H54 (cell line): Measurements from ENCODE around the gene PPIA.

ENCODE experiments used
- DNase-seq: peaks from one replicate; pipeline ENCODE4 v3.0.0; 2011; ENCODE audit warnings: low spot score, mixed read lengths; ENCODE audit not compliant: insufficient read length
- FAIRE-seq: peaks from 3 replicates; lab custom pipeline; 2011; peaks lifted over from hg19 to GRCh38; lab: Jason Lieb, UNC
- POLR2A ChIP-seq: IDR thresholded peaks from 2 replicates; pipeline ENCODE4 v1.6.1; 2011; ENCODE audit warnings: low read depth, mild to moderate bottlenecking, low read length

PPIA gene

DNA sequence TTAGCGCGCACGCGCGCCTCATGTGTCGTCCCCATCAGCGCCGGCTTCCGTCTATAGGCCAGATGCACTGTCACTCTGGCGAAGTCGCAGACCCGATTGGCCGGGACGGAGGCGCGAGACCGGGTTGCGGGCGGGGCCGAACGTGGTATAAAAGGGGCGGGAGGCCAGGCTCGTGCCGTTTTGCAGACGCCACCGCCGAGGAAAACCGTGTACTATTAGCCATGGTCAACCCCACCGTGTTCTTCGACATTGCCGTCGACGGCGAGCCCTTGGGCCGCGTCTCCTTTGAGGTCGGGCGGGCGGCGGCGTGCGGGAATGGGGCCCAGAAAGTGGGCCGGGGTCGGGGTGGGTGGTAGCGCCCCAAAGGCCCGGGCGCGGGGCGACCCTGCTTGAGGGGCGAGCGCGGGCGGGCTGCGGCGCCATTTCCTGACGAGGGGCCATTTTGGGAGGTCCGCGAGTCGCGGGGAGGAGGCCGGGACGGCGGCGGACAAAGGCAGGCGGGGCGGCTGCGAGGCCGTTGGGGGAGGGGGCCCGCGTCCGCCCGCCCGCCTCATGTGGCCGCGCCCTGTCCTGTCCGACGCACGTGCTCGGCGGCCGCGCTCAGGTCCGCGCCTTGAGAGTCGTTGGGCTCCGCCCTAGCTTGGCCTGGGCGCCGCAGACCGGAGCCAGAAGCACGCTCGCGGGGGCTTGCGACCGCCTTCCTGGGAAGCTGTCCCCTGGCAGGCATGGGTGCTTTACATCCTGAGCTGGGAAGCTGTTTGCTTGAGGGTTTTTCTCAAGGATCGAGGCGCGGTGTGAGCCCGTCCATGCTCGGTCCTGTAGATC lies at the start of gene PPIA:
TSS of gene PPIA (plus strand) at position 178 of the 825 bp plus-strand sequence. CDS start at position 222, 44 bp downstream.
- peak; percentile 96 for TF ChIP-seq POLR2A
- no peak for FAIRE-seq
- DNase-seq, result peak; percentile 100

DNA sequence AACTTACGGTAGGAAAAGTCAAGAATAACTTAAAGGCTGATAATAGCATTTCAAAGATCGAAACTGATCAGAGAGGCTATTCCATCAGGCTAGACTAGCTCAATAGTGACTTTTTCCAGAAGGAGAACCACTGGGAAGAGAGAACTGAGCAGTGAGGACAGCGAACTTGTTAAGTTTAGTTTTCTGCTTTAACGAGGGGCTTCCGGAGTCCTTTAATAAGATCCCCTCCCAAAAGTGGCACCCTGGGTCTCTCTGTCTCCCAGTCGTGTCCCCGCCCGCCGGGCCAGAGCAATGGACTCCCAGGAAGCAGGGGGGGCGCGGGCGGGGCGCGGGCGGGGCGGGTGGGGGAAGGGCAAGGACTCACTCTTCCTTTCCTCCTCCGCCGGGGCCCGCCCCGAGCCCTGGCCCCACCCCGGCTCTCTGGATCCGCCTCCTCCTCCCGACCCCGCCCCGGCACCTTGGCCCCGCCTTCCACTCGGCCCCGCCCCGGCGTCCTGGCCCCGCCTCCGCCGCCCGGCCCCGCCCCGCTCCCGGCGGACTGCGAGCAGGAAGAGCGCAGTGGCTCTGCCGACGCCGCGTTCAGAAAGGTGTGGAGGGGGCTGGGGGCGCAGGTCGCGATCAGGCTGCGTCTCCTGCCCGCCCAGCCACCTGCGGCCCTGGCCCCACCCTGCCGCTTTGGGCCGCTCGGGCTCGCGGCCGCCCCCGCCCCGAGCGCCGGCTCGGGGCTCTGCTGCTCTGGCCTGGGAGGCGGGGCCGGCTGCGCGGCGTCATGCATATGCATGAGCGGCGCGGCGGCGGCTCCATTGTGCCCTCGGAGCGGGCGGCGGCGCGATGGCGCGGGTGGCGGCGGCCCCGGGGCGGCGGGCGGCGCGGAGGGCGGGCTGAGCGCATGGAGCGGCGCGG lies 48.2 kb upstream of the PPIA start, which contains the start of gene ZMIZ2:
TSS of gene ZMIZ2 (plus strand) at position 803 of the 903 bp plus-strand sequence. CDS start 7,403 bp downstream, outside the sequence.
- FAIRE-seq (no peak), DNase-seq (peak; percentile 98)
- TF ChIP-seq POLR2A, result peak; percentile 83

DNA sequence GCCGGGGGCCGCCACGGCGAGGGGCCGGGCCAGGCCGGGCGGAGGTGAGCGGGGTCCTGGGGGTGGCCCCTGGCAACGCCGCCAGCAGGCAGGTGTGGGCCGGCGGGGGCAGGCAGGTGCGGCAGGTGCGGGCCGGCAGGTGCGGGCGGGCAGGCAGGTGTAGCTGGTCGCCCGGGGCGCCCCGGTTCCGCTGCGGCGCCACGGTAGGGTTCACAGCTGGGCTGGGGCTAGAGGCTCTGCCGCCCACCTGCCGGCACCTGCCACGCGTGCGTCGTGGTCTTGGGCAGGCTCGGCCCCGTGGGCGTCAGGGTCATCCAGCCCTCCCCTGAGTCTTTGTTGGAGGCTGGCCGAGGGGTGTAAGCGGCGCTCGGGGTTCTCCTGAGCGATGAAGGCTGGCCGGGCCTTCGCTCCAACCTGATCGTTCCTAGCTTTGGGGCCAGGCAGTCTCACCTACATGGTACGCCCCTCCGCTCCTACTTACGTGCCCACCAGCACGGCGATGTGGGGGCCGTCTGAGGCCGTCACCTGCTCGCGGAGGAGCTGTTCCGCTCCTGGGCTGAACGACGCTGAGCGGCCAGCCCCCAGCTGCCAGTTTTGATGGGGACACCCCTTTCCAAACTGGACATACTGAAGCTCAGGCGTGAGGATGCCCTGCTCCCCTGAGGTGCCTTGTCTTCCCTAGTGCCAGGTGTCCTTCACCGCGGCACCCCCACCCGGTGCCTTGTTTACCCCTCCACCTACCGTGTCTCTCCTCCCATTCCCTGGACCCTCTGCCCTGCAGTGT lies 47.3 kb upstream of the PPIA start:
- no peak for TF ChIP-seq POLR2A
- FAIRE-seq, result no peak
- no peak for DNase-seq

DNA sequence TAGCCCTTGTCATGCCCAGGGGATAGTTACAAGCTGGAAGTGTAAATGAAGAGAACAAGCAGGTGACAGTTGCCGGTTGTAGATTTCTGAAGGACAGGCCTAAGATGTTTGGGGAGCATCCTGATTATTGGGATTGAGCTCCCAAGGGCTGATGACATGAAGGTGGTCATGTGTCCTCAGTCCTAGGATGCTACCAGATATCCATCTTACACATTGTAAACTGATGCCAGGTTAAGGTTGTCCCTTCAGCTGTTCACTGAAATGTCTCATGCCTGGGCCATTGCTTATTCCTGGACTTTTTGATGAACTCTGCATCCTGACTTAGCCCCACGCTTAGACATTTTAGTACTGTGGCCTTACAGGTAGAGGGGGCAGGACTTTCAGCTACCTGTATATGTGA lies 46.5 kb upstream of the PPIA start:
- no peak for TF ChIP-seq POLR2A
- no peak for DNase-seq
- FAIRE-seq, result no peak

DNA sequence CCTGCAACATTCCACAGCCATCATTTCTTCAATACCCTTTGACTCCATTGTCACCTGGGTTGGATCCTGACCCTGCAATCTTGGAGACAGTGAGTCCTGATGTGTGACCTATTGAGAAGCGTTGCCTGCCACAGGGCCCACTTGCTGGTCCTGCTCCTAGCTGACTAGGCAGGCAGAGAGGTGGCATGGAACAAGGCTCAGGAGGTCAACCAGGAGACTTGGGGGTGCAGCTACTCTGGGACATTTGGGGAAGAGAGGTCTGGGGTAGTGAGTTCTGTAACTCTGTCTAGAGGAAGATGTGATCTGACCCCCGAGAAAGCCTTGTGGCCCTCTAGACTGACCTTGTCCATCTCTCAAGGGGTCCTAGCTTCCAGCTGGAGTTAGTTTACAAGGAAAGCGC lies 46.1 kb upstream of the PPIA start:
- FAIRE-seq (no peak), DNase-seq (no peak)
- TF ChIP-seq POLR2A, result no peak

DNA sequence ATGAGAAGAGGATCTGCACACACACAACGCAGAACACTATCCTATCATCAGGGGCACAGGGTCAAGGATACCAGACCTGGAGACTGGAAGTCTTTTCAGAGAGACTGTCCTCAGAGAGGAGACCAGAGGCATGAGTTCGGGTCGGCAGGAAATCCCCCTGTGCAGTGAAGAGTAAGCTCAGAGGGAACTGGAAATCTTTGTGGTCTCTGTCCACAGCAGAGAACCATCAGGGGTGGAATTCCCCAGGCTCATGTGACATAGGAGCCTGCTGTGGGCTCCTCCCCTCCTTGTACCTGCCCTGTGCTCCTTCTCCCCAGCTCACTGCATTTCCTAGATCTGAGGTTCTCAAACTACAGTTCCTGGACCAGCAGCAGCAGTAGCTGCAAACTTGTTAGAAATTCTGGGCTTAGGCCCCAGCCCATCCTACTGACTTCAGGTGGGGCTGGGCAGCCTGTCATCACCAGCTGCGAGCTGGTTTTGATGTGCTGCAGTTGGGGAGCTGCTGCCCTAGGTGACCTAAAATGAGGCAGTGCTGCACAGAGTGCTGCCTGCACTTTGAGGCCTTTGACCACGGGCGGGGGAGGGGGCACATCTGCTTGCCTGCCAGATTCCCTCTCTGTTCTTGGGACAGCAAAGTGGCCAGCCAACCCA lies 45.4 kb upstream of the PPIA start:
- TF ChIP-seq POLR2A, result no peak
- DNase-seq (no peak), FAIRE-seq (no peak)

DNA sequence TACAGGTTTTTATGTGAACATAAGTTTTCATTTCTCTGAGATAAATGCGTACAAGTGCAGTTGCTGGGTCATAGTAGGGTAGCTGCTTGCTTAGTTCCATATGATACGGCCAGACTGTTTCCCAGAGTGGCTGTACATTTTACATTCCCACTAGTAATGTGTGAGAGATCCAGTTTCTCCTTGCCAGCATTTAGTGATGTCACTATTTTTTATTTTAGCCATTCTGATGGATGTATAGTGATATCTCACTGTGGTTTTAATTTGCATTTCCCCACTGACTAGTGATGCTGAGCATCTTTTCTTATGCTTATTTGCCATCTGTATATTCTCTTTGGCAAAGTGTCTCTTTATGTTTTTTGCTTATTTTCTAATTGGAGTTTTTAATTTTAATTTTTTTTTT lies 43.7 kb upstream of the PPIA start:
- FAIRE-seq, result no peak
- TF ChIP-seq POLR2A, result no peak
- no peak for DNase-seq

DNA sequence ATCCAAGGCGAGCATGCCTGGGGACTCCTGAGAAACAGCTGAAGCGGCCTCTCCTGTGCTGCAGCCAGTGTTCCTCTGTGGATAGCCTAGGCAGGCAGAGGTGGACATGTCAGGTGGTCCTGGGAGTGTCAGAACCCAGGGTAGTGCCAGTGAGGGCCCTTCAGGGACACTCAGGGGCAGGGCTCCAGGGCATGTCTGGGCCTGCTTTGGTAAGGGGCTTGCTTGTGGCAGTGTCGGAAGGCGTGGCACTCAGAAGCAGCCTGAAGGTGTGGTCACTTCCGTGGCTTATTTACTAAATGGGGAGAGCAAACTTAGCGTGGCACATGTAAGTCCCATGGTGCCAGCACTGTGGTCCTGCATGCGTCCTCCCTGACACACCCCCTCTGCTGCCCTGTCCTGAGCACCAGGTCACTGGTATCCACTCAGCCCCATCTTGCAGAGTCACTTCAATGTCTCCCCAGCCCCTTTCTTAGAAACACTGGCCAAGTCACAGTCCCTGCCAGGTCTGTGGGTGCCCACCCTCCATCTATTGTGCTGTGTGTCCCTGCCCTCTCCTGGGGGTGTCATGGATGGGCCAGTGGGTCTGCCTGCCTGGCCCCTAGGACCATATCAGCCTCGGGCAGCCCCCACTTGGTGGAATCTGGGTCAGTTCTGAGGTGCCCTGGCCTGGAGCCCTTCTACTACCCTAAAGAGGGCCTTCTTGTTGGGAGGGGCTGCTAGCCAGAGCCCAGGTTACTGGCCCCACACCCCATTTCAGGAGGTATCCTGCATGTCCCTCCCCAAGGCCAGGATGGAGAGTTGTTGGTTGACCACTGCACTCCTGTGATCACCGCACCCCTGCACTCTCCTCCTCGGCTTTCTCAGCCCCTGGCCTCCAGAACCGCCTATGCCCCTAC lies 41.4 kb upstream of the PPIA start:
- TF ChIP-seq POLR2A, result 0 out of 2 replicates have a peak, but pooled peaks have one; percentile 4
- no peak for FAIRE-seq
- DNase-seq, result no peak

DNA sequence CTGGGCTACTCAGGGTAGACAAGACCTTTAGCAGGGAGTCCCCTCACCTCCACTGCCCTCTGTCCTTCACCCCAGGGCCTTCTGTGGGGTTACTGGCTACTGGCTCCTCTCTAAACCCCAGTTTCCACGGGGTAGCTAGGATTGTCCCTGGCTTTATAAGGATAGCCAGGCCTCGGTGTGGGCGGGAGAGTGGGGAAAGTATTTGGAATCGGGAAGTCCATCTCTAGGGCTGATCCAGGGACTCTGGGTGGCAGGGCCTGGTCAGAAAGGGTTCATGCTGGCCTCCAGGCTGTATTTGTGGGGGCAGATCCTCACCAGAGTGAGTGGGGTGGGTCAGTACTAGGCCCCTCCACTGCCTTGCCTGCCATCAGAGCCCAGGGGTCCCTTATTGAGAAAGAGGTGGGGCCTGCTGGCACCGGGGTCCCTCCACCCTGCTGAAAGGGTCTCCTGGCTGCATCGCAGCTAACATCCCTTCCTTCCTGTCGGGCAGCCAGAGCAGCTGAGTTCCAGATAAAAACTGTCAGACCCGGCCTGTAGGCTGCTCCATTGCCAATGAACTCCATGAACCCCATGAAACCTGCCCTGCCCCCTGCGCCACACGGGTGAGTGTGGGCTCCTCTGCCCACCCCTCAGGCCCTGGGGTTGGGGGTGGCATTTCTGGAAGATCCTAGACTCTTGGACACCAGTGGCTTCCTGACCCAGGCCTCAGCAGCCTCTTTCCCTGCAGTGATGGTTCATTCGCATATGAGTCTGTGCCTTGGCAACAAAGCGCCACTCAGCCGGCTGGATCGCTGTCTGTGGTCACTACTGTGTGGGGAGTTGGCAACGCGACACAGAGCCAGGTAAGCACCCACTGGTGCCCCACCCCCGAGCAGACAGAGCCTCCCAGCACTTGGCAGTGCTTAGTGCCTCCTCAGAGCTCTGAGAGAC lies 40.5 kb upstream of the PPIA start:
- TF ChIP-seq POLR2A, result no peak
- no peak for DNase-seq
- FAIRE-seq, result no peak

DNA sequence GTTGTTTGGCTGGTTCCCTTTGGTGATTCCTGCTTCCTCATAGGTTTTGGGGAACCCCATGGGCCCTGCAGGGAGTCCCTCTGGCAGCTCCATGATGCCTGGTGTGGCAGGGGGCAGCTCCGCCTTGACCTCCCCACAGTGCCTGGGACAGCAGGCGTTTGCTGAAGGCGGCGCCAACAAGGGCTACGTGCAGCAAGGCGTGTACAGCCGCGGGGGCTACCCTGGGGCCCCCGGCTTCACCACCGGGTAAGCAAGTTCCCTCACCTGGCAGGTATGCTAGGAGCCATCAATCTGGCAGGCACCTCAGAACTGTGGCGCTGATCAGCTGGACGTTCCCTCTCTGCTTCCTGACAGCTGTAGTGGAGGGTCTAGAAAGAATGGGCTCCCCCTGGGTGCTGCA lies 39.6 kb upstream of the PPIA start:
- DNase-seq (no peak), FAIRE-seq (no peak)
- TF ChIP-seq POLR2A, result no peak

DNA sequence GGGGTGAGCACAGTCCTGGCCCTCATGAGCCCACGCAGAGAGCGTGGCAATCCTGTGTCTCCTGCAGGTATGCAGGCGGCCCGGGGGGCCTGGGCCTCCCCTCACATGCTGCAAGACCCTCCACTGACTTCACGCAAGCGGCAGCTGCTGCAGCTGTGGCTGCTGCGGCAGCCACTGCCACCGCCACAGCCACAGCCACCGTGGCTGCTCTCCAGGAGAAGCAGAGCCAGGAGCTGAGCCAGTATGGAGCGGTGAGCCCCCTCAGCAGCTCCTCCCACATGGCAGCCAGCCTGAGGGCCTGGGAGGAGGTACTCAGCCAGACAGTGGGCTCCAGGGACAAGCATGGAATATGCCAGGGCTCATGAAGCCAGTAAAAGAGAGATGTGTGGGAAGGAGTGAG lies 39.2 kb upstream of the PPIA start:
- TF ChIP-seq POLR2A, result no peak
- DNase-seq (no peak), FAIRE-seq (no peak)
